Liver (tissue), 9 donors: ENCODE results near the gene ZNF768. TPM values are rescaled to one million over a fixed set of nuclear protein-coding genes. Genes with fewer than 3 reads are reported as not detected.

Experiments
- DNase-seq: peaks from one replicate; pipeline ENCODE4 v3.0.0-alpha.2; 2017; ENCODE audit warnings: low spot score
- H3K27ac ChIP-seq, 2 donors: one replicate each; pipeline ENCODE4 v1.7.0; 2013; ENCODE audit warnings: inconsistent platforms in 2 of 2, low read length in 2 of 2, control low read depth in 1 of 2, low read depth in 1 of 2, mild to moderate bottlenecking in 1 of 2
- H3K27me3 ChIP-seq, 4 donors: one replicate each; pipeline versions ENCODE4 v1.6.1 to v1.7.0; 2013; ENCODE audit warnings: low read length in 3 of 4, inconsistent platforms in 1 of 4, mild to moderate bottlenecking in 1 of 4, moderate library complexity in 1 of 4; ENCODE audit not compliant: control insufficient read depth in 4 of 4, insufficient read depth in 4 of 4
- H3K36me3 ChIP-seq, 4 donors: one replicate each; pipeline versions ENCODE4 v1.6.1 to v1.7.0; 2013; ENCODE audit warnings: low read length in 3 of 4, mild to moderate bottlenecking in 3 of 4, low read depth in 1 of 4, moderate library complexity in 1 of 4; ENCODE audit not compliant: control insufficient read depth in 4 of 4, insufficient read depth in 3 of 4
- H3K4me1 ChIP-seq, 4 donors: one replicate each; pipeline versions ENCODE4 v1.6.1 to v1.7.0; 2013; ENCODE audit warnings: low read length in 3 of 4, mild to moderate bottlenecking in 3 of 4, moderate library complexity in 1 of 4; ENCODE audit not compliant: control insufficient read depth in 4 of 4, insufficient read depth in 4 of 4
- H3K4me3 ChIP-seq, 3 donors: one replicate each; pipeline versions ENCODE4 v1.6.1 to v1.7.0; 2013; ENCODE audit warnings: low read length in 3 of 3, control low read depth in 1 of 3, low read depth in 1 of 3, mild to moderate bottlenecking in 1 of 3
- H3K9ac ChIP-seq, 2 donors: one replicate each; pipeline ENCODE4 v1.7.0; 2013; ENCODE audit warnings: low read length in 2 of 2, mild to moderate bottlenecking in 2 of 2, moderate library complexity in 2 of 2, control low read depth in 1 of 2, low read depth in 1 of 2
- H3K9me3 ChIP-seq, 4 donors: one replicate each; pipeline versions ENCODE4 v1.6.1 to v1.7.0; 2013; ENCODE audit warnings: low read length in 3 of 4; ENCODE audit not compliant: control insufficient read depth in 4 of 4
- ATF3 ChIP-seq: IDR thresholded peaks from 2 replicates; pipeline ENCODE4 v1.6.1; 2016; ENCODE audit warnings: antibody characterized with exemption
- CTCF ChIP-seq: fragments of 150-350 bp; IDR thresholded peaks from 2 replicates; pipeline ENCODE4 v1.5.1; 2017; ENCODE audit warnings: improper control_type of control experiment, low read depth, low read length; ENCODE audit not compliant: missing input control
- EGR1 ChIP-seq, 2 donors: IDR thresholded peaks; 2 replicates each; pipeline ENCODE4 v1.6.1; 2016 to 2018; ENCODE audit warnings: antibody characterized with exemption in 2 of 2, low read depth in 2 of 2
- FOXA2 ChIP-seq: IDR thresholded peaks from 2 replicates; pipeline ENCODE4 v1.6.1; 2016; ENCODE audit warnings: antibody characterized with exemption
- GABPA ChIP-seq, 2 donors: IDR thresholded peaks in 1 of 2; conservative IDR thresholded peaks in 1 of 2; 2 replicates each; pipeline ENCODE4 v1.6.1; 2016; ENCODE audit warnings: antibody characterized with exemption in 2 of 2, mild to moderate bottlenecking in 1 of 2, moderate library complexity in 1 of 2
- HNF4A ChIP-seq, 2 donors: conservative IDR thresholded peaks; 2 replicates each; pipeline ENCODE4 v1.6.1; 2016; ENCODE audit warnings: antibody characterized with exemption in 2 of 2, mild to moderate bottlenecking in 2 of 2
- HNF4G ChIP-seq: IDR thresholded peaks from 2 replicates; pipeline ENCODE4 v1.6.1; 2016; ENCODE audit warnings: antibody characterized with exemption
- JUND ChIP-seq, 2 donors: IDR thresholded peaks; 2 replicates each; pipeline ENCODE4 v1.6.1; 2016; ENCODE audit warnings: antibody characterized with exemption in 2 of 2
- MAX ChIP-seq: IDR thresholded peaks from 2 replicates; pipeline ENCODE4 v1.6.1; 2016; ENCODE audit warnings: antibody characterized with exemption
- RAD21 ChIP-seq, 2 donors: IDR thresholded peaks; 2 replicates each; pipeline ENCODE4 v1.6.1; 2016; ENCODE audit warnings: antibody characterized with exemption in 2 of 2, mild to moderate bottlenecking in 2 of 2
- REST ChIP-seq: IDR thresholded peaks from 2 replicates; pipeline ENCODE4 v1.6.1; 2016; ENCODE audit warnings: antibody characterized with exemption, mild to moderate bottlenecking
- RXRA ChIP-seq, 2 donors: IDR thresholded peaks; 2 replicates each; pipeline ENCODE4 v1.6.1; 2017 to 2018; ENCODE audit warnings: antibody characterized with exemption in 2 of 2, mild to moderate bottlenecking in 1 of 2
- SP1 ChIP-seq: IDR thresholded peaks from 2 replicates; pipeline ENCODE4 v1.6.1; 2018; ENCODE audit warnings: antibody characterized with exemption, mild to moderate bottlenecking
- TAF1 ChIP-seq: conservative IDR thresholded peaks from 2 replicates; pipeline ENCODE4 v1.6.1; 2016; ENCODE audit warnings: antibody characterized with exemption, mild to moderate bottlenecking
- YY1 ChIP-seq: IDR thresholded peaks from 2 replicates; pipeline ENCODE4 v1.6.1; 2016; ENCODE audit warnings: antibody characterized with exemption, mild to moderate bottlenecking
- ZBTB33 ChIP-seq: IDR thresholded peaks from 2 replicates; pipeline ENCODE4 v1.6.1; 2016; ENCODE audit warnings: antibody characterized with exemption
- WGBS: extraction: QIAGEN DNeasy Blood & Tissue Kit; methylation state at CpG from one replicate; pipeline ENCODE4 v1.1.7; 2013; 5-methylcytosine and 5-hydroxymethylcytosine counted together
- polyA plus RNA-seq, 2 donors: library from polyadenylated mRNA; stranded (reverse) in 1 of 2; unstranded in 1 of 2; fragments of 200-250 nt in 1 of 2; fragments of >200 nt in 1 of 2; fragmentation: Nextera tagmentation in 1 of 2; extraction: Ambion mirVana in 1 of 2; gene quantifications; one replicate each; pipeline versions ENCODE4 v1.2.1 to v1.2.3, GENCODE V29; 2013 to 2015
- total RNA-seq, 2 donors: library from RNA; depleted of rRNA; stranded (reverse); fragments of >200 nt; gene quantifications; one replicate each; pipeline ENCODE4 v1.2.3, GENCODE V29; 2014
- donor health status: healthy.
- donor health status: healthy.
- donor health status: healthy.
- donor health status: healthy.
- donor health status: healthy.

ZNF768 gene
- total and polyA plus RNA-seq, 4 donors = 2.2 to 16.9 (median 10.9) TPM

GRCh38 chr16:30528799-30529457 is 2.6 kb upstream of the ZNF768 start (continued):
- TF ChIP-seq CTCF = no peak

- Histone ChIP-seq H3K36me3 (peaks cover 0 to 6% (median 1%) of the 10 kb centered on the region in 4 donors), H3K4me3 (peak overlapping the region in 1 of 3 donors; percentile 15), H3K9me3 (no peaks in the 10 kb centered on the region), H3K4me1 (peaks cover 4 to 53% (median 34%) of the 10 kb centered on the region in 4 donors), H3K27me3 (no peaks in the 10 kb centered on the region), H3K9ac (peak overlapping the region in 1 of 2 donors; percentile 61), H3K27ac (peak overlapping the region; percentile 95 to 99)
- WGBS = 41% methylated on average over 14 of the region's 14 CpGs
- no peak for DNase-seq
- TF ChIP-seq YY1 (peak; percentile 5), CTCF (no peak), JUND (IDR thresholded peaks at IDR 0.05) (no peak), EGR1 (IDR thresholded peaks at IDR 0.05; ENCODE audit: low read depth in 2 of 2) (no peak), HNF4G (no peak), RAD21 (IDR thresholded peaks at IDR 0.05) (peak; percentile 2 to 4), ATF3 (no peak), HNF4A (conservative IDR thresholded peaks at IDR 0.05) (no peak)
These were observed 1.3 kb upstream of the ZNF768 start for GRCh38 chr16:30527635-30528178.

GRCh38 chr16:30526823-30527634 is 663 bp upstream of the ZNF768 start:
- H3K4me1 ChIP-seq = peaks cover 5 to 53% (median 38%) of the 10 kb centered on the region in 4 donors
- under 1% methylated on average over 79 of the region's 79 CpGs for WGBS
- peak overlapping the region; percentile 95 to 99 for H3K27ac ChIP-seq
- peak overlapping the region; percentile 50 to 61 for H3K9ac ChIP-seq
- DNase-seq = peak; percentile 98
- H3K27me3 ChIP-seq = no peaks in the 10 kb centered on the region
- no peaks in the 10 kb centered on the region for H3K9me3 ChIP-seq
- peaks cover 0 to 3% (median 0%) of the 10 kb centered on the region in 4 donors for H3K36me3 ChIP-seq
- peak overlapping the region; percentile 75 to 82 (median 81) for H3K4me3 ChIP-seq
- TF ChIP-seq HNF4G (no peak), YY1 (peak; percentile 90), REST (no peak), EGR1 (IDR thresholded peaks at IDR 0.05; ENCODE audit: low read depth in 2 of 2) (peak; percentile 58 to 65), ATF3 (no peak), RXRA (IDR thresholded peaks at IDR 0.05) (no peak), ZBTB33 (no peak), GABPA (IDR thresholded peaks at IDR 0.05 in 1 of 2, conservative IDR thresholded peaks at IDR 0.05 in 1 of 2) (peak; percentile 72 to 86), RAD21 (IDR thresholded peaks at IDR 0.05) (peak; percentile 37 to 41), HNF4A (conservative IDR thresholded peaks at IDR 0.05) (peak; percentile 17 to 32), JUND (IDR thresholded peaks at IDR 0.05) (no peak), TAF1 (no peak), FOXA2 (no peak), SP1 (peak; percentile 69), MAX (peak; percentile 59)
